Activated T-cell treated with anti-CD3 and anti-CD28 coated beads, Interleukin-2, amount 50 U/mL, for 72 hours (primary cell): Measurements from ENCODE around the gene NLRP8. TPM values are rescaled to one million over a fixed set of nuclear protein-coding genes. Genes with fewer than 3 reads are reported as not detected.
"Not testable (repeated sequence)": the region's sequence is repeated elsewhere in the genome, so short reads cannot be mapped to it uniquely, and the experiment has no call there.

Experiments
- ATAC-seq, 2 donors: fragments of 150-1000 bp; cut with Tn5 transposase; replicated peaks in 1 of 2; 2 replicates each; pipeline ENCODE4 v1.10.0; 2021; ENCODE audit warnings: moderate library complexity in 2 of 2, mild to moderate bottlenecking in 1 of 2
- DNase-seq, 2 donors: peaks; one replicate each; pipeline ENCODE4 v3.0.0; 2021 to 2022; ENCODE audit warnings: mixed read lengths in 1 of 2
- H3K27ac Mint-ChIP-seq: one replicate; pipeline ENCODE4 v1.8.0; 2022; ENCODE audit warnings: mild to moderate bottlenecking, moderate library complexity, mixed read lengths
- H3K27me3 Mint-ChIP-seq: one replicate; pipeline ENCODE4 v1.8.0; 2022; ENCODE audit warnings: low read depth, mixed read lengths
- H3K36me3 Mint-ChIP-seq, 2 donors: one replicate each; pipeline ENCODE4 v1.8.0; 2022; ENCODE audit warnings: mixed read lengths in 2 of 2, mild to moderate bottlenecking in 1 of 2; ENCODE audit not compliant: insufficient read depth in 2 of 2
- H3K4me1 Mint-ChIP-seq: one replicate; pipeline ENCODE4 v1.8.0; 2022; ENCODE audit warnings: low read depth, mixed read lengths
- H3K4me3 Mint-ChIP-seq, 2 donors: one replicate each; pipeline ENCODE4 v1.8.0; 2022; ENCODE audit warnings: mild to moderate bottlenecking in 2 of 2, mixed read lengths in 2 of 2, moderate library complexity in 2 of 2
- H3K9me3 Mint-ChIP-seq, 2 donors: one replicate each; pipeline ENCODE4 v1.8.0; 2022; ENCODE audit warnings: mixed read lengths in 2 of 2
- total RNA-seq, 2 donors: library from RNA; stranded (reverse); gene quantifications; one replicate each; pipeline ENCODE4 v1.2.3, GENCODE V29; 2022

NLRP8 gene
- total RNA-seq, 2 donors from 2014 or later: not detected

GRCh38 chr19:55993492-55993891 is 45.9 kb downstream of the NLRP8 start:
- H3K36me3 Mint-ChIP-seq: peaks cover 0 to 2% of the 10 kb centered on the region in 2 donors
- no peaks in the 10 kb centered on the region for H3K4me1 Mint-ChIP-seq
- H3K27me3 Mint-ChIP-seq: no peaks in the 10 kb centered on the region
- DNase-seq (no peak), ATAC-seq (no peak)
- peaks cover 10 to 16% of the 10 kb centered on the region in 2 donors for H3K9me3 Mint-ChIP-seq
- H3K27ac Mint-ChIP-seq: no peak overlapping the region
- no peak overlapping the region for H3K4me3 Mint-ChIP-seq

- no peaks in the 10 kb centered on the region for H3K27me3 Mint-ChIP-seq
- ATAC-seq (no peak), DNase-seq (no peak)
- H3K9me3 Mint-ChIP-seq: peaks cover 2 to 6% of the 10 kb centered on the region in 2 donors
- no peak overlapping the region for H3K27ac Mint-ChIP-seq
- H3K36me3 Mint-ChIP-seq: peaks cover 2 to 5% of the 10 kb centered on the region in 2 donors
- H3K4me3 Mint-ChIP-seq: no peak overlapping the region
- no peaks in the 10 kb centered on the region for H3K4me1 Mint-ChIP-seq
Measured at GRCh38 chr19:56014765-56015164, 67.1 kb downstream of the NLRP8 start.

- H3K4me1 Mint-ChIP-seq: no peaks in the 10 kb centered on the region
- DNase-seq (no peak), ATAC-seq (no peak)
- peaks cover 2 to 6% of the 10 kb centered on the region in 2 donors for H3K9me3 Mint-ChIP-seq
- H3K4me3 Mint-ChIP-seq: no peak overlapping the region
- H3K36me3 Mint-ChIP-seq: peaks cover 2 to 3% of the 10 kb centered on the region in 2 donors
- H3K27me3 Mint-ChIP-seq: no peaks in the 10 kb centered on the region
- no peak overlapping the region for H3K27ac Mint-ChIP-seq
Measured at GRCh38 chr19:56015756-56016155, 68.1 kb downstream of the NLRP8 start.

GRCh38 chr19:56019325-56019724 is 71.7 kb downstream of the NLRP8 start:
- DNase-seq: not testable (repeated sequence)

GRCh38 chr19:56020355-56020975 is 72.8 kb downstream of the NLRP8 start:
- H3K36me3 Mint-ChIP-seq, H3K27ac Mint-ChIP-seq, H3K9me3 Mint-ChIP-seq, H3K4me1 Mint-ChIP-seq, H3K4me3 Mint-ChIP-seq, DNase-seq, ATAC-seq, H3K27me3 Mint-ChIP-seq: not testable (repeated sequence)

More at GRCh38 chr19:56019325-56019724, 71.7 kb downstream of the NLRP8 start:
- H3K27ac Mint-ChIP-seq, H3K4me3 Mint-ChIP-seq, H3K27me3 Mint-ChIP-seq, H3K9me3 Mint-ChIP-seq, H3K36me3 Mint-ChIP-seq, H3K4me1 Mint-ChIP-seq, ATAC-seq: not testable (repeated sequence)

- DNase-seq (no peak), ATAC-seq (no peak)
- no peaks in the 10 kb centered on the region for H3K27me3 Mint-ChIP-seq
- H3K36me3 Mint-ChIP-seq: peaks cover 0 to 1% of the 10 kb centered on the region in 2 donors
- peaks cover 0 to 3% of the 10 kb centered on the region in 2 donors for H3K9me3 Mint-ChIP-seq
- H3K27ac Mint-ChIP-seq: no peak overlapping the region
- no peak overlapping the region for H3K4me3 Mint-ChIP-seq
- no peaks in the 10 kb centered on the region for H3K4me1 Mint-ChIP-seq
Measured at GRCh38 chr19:56026769-56027168, 79.1 kb downstream of the NLRP8 start.

Other genes with a start within 250 kb of the NLRP8 start
- gene NLRP9, start 209.4 kb upstream of the NLRP8 start, total RNA-seq: not detected
- gene RFPL4A, start 188.7 kb upstream of the NLRP8 start, total RNA-seq: not detected
- not detected for gene RFPL4AL1, start 178.7 kb upstream of the NLRP8 start, total RNA-seq
- not detected for gene NLRP11, start 115.8 kb upstream of the NLRP8 start, total RNA-seq
- not detected for gene NLRP4, start 111.3 kb upstream of the NLRP8 start, total RNA-seq
- gene NLRP13, start 15.5 kb upstream of the NLRP8 start, total RNA-seq: not detected
- gene NLRP5, start 38.9 kb downstream of the NLRP8 start, total RNA-seq: not detected
- 10 to 100 TPM; 38.3 to 45.9 TPM for gene ZNF787, start 173.5 kb downstream of the NLRP8 start, total RNA-seq
- 10 to 100 TPM; 37.1 to 42.9 TPM for gene ZNF444, start 193.5 kb downstream of the NLRP8 start, total RNA-seq
- not detected for gene GALP, start 228.2 kb downstream of the NLRP8 start, total RNA-seq
- not detected for gene ZSCAN5B, start 250.0 kb downstream of the NLRP8 start, total RNA-seq